HEK293 (cell line): ENCODE results near the gene RUNX1.

Experiments used
- BCL11A ChIP-seq: fragments of 450-650 bp; formaldehyde crosslinking; IDR thresholded peaks from 2 replicates; pipeline ENCODE4 v1.5.1; 2016; ENCODE audit warnings: low read depth, missing biosample characterization, missing genetic modification characterization
- IKZF3 ChIP-seq: fragments of 450-650 bp; IDR thresholded peaks from 2 replicates; pipeline ENCODE4 v1.5.0; 2018; ENCODE audit warnings: missing biosample characterization, mild to moderate bottlenecking, missing genetic modification characterization, moderate library complexity
- PRDM1 ChIP-seq: fragments of 450-650 bp; formaldehyde crosslinking; IDR thresholded peaks from 2 replicates; pipeline ENCODE4; 2016; ENCODE audit warnings: missing biosample characterization, missing genetic modification characterization
- ZBTB7A ChIP-seq: fragments of 450-650 bp; formaldehyde crosslinking; IDR thresholded peaks from 2 replicates; pipeline ENCODE4 v1.5.1; 2016; ENCODE audit warnings: low read depth, missing biosample characterization, missing genetic modification characterization
- ZFP3 ChIP-seq: fragments of 450-650 bp; formaldehyde crosslinking; IDR thresholded peaks from 2 replicates; pipeline ENCODE4 v1.5.1; 2016; ENCODE audit warnings: low read depth, missing biosample characterization, missing genetic modification characterization
- ZNF157 ChIP-seq: fragments of 450-650 bp; formaldehyde crosslinking; IDR thresholded peaks from 2 replicates; pipeline ENCODE4 v1.5.1; 2016; ENCODE audit warnings: missing biosample characterization, missing genetic modification characterization
- ZNF2 ChIP-seq: fragments of 450-650 bp; formaldehyde crosslinking; IDR thresholded peaks from 2 replicates; pipeline ENCODE4 v1.5.1; 2016; ENCODE audit warnings: missing biosample characterization, missing genetic modification characterization
- ZNF223 ChIP-seq: fragments of 450-650 bp; formaldehyde crosslinking; IDR thresholded peaks from 2 replicates; pipeline ENCODE4 v1.5.1; 2016; ENCODE audit warnings: missing biosample characterization, missing genetic modification characterization
- ZNF335 ChIP-seq: fragments of 450-650 bp; formaldehyde crosslinking; conservative IDR thresholded peaks from 2 replicates; pipeline ENCODE4 v1.5.1; 2016; ENCODE audit warnings: missing biosample characterization, missing genetic modification characterization
- ZNF366 ChIP-seq: fragments of 450-650 bp; formaldehyde crosslinking; conservative IDR thresholded peaks from 2 replicates; pipeline ENCODE4 v1.5.1; 2016; ENCODE audit warnings: missing biosample characterization, missing genetic modification characterization
- ZNF37A ChIP-seq: fragments of 450-650 bp; IDR thresholded peaks from 2 replicates; pipeline ENCODE4 v1.5.1; 2018; ENCODE audit warnings: missing biosample characterization, missing genetic modification characterization
- ZNF501 ChIP-seq: fragments of 450-650 bp; formaldehyde crosslinking; IDR thresholded peaks from 2 replicates; pipeline ENCODE4 v1.5.1; 2016; ENCODE audit warnings: missing biosample characterization, missing genetic modification characterization
- ZNF514 ChIP-seq: fragments of 450-650 bp; formaldehyde crosslinking; IDR thresholded peaks from 2 replicates; pipeline ENCODE4 v1.5.1; 2016; ENCODE audit warnings: missing biosample characterization, missing genetic modification characterization
- ZNF558 ChIP-seq: fragments of 450-650 bp; formaldehyde crosslinking; IDR thresholded peaks from 2 replicates; pipeline ENCODE4 v1.5.1; 2016; ENCODE audit warnings: missing biosample characterization, missing genetic modification characterization
- ZNF585B ChIP-seq: fragments of 450-650 bp; formaldehyde crosslinking; IDR thresholded peaks from 2 replicates; pipeline ENCODE4 v1.5.1; 2016; ENCODE audit warnings: missing biosample characterization, missing genetic modification characterization
- ZNF623 ChIP-seq: fragments of 450-650 bp; formaldehyde crosslinking; IDR thresholded peaks from 2 replicates; pipeline ENCODE4 v1.5.1; 2016; ENCODE audit warnings: missing biosample characterization, missing genetic modification characterization
- ZNF624 ChIP-seq: fragments of 450-650 bp; formaldehyde crosslinking; IDR thresholded peaks from 2 replicates; pipeline ENCODE4 v1.5.1; 2017; ENCODE audit warnings: missing biosample characterization, missing genetic modification characterization
- ZNF792 ChIP-seq: fragments of 450-650 bp; formaldehyde crosslinking; IDR thresholded peaks from 2 replicates; pipeline ENCODE4 v1.5.1; 2016; ENCODE audit warnings: missing biosample characterization, missing genetic modification characterization
- ZNF837 ChIP-seq: fragments of 450-650 bp; formaldehyde crosslinking; IDR thresholded peaks from 2 replicates; pipeline ENCODE4 v1.5.1; 2016; ENCODE audit warnings: missing biosample characterization, missing genetic modification characterization
- TF ChIP-seq, protein P1 (sequence below): fragments of 450-650 bp; formaldehyde crosslinking; IDR thresholded peaks from 2 replicates; pipeline ENCODE4 v1.5.1; 2016; ENCODE audit warnings: missing biosample characterization, missing genetic modification characterization
- TF ChIP-seq, protein P2 (sequence below): fragments of 450-650 bp; formaldehyde crosslinking; IDR thresholded peaks from 2 replicates; pipeline ENCODE4 v1.5.1; 2016; ENCODE audit warnings: missing biosample characterization, missing genetic modification characterization
- TF ChIP-seq, protein P3 (sequence below): fragments of 450-650 bp; formaldehyde crosslinking; IDR thresholded peaks from 2 replicates; pipeline ENCODE4 v1.5.1; 2016; ENCODE audit warnings: missing biosample characterization, missing genetic modification characterization
- TF ChIP-seq, protein P4 (sequence below): fragments of 450-650 bp; formaldehyde crosslinking; IDR thresholded peaks from 2 replicates; pipeline ENCODE4 v1.5.1; 2017; ENCODE audit warnings: missing biosample characterization, mild to moderate bottlenecking, missing genetic modification characterization, moderate library complexity
- TF ChIP-seq, protein P5 (sequence below): fragments of 450-650 bp; formaldehyde crosslinking; optimal IDR thresholded peaks from 2 replicates; pipeline ENCODE3; 2016; ENCODE audit warnings: missing biosample characterization, mild to moderate bottlenecking, missing genetic modification characterization
- TF ChIP-seq, protein P6 (sequence below): fragments of 450-650 bp; IDR thresholded peaks from 2 replicates; pipeline ENCODE4 v1.5.1; 2018; ENCODE audit warnings: missing biosample characterization, missing genetic modification characterization
- TF ChIP-seq, protein P7 (sequence below): fragments of 450-650 bp; formaldehyde crosslinking; IDR thresholded peaks from 2 replicates; pipeline ENCODE4 v1.5.1; 2016; ENCODE audit warnings: missing biosample characterization, missing genetic modification characterization

RUNX1 gene

DNA sequence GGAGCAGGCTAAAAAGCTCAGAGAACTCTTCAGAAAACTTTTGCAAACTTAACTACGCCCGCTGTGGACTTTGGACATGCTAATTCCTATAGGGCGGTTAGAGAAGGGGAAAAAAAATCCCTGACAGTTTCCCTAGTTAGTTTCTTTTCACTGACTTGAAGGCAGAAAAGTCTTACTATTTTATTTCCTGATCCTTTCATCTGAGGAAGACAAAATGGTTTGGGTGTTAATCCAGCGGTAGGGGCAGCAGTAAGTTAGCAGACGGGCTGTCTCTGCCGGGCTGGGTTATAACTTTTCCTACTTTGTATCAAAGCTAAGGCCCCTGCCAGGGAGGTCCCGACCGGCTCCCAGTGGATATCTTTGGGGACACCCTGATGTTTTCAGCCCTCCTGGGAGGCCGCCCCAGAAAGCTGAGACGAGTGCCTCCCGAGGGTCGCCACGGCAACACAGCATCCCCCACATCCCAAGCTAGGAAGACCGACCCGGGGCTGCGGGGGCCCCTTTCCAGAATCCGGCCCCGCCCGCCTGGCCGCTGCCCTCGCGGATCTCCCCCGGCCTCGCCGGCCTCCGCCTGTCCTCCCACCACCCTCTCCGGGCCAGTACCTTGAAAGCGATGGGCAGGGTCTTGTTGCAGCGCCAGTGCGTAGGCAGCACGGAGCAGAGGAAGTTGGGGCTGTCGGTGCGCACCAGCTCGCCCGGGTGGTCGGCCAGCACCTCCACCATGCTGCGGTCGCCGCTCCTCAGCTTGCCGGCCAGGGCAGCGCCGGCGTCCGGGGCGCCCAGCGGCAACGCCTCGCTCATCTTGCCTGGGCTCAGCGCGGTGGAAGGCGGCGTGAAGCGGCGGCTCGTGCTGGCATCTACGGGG is 162.6 kb downstream of the RUNX1 start (continued):
- TF ChIP-seq, protein P1, sequence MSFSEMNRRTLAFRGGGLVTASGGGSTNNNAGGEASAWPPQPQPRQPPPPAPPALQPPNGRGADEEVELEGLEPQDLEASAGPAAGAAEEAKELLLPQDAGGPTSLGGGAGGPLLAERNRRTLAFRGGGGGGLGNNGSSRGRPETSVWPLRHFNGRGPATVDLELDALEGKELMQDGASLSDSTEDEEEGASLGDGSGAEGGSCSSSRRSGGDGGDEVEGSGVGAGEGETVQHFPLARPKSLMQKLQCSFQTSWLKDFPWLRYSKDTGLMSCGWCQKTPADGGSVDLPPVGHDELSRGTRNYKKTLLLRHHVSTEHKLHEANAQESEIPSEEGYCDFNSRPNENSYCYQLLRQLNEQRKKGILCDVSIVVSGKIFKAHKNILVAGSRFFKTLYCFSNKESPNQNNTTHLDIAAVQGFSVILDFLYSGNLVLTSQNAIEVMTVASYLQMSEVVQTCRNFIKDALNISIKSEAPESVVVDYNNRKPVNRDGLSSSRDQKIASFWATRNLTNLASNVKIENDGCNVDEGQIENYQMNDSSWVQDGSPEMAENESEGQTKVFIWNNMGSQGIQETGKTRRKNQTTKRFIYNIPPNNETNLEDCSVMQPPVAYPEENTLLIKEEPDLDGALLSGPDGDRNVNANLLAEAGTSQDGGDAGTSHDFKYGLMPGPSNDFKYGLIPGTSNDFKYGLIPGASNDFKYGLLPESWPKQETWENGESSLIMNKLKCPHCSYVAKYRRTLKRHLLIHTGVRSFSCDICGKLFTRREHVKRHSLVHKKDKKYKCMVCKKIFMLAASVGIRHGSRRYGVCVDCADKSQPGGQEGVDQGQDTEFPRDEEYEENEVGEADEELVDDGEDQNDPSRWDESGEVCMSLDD (tag by site-specific recombination), result 0 out of 2 replicates have a peak, but pooled peaks have one; percentile 35
- TF ChIP-seq ZNF624 (tag by site-specific recombination) (no peak), ZNF157 (no peak), ZNF37A (no peak), ZFP3 (tag by site-specific recombination) (no peak), ZNF837 (tag by site-specific recombination) (no peak), ZNF623 (no peak), ZNF223 (tag by site-specific recombination) (no peak), IKZF3 (no peak), ZNF2 (tag by site-specific recombination) (0 out of 2 replicates have a peak, but pooled peaks have one; percentile 35), BCL11A (no peak), PRDM1 (tag by site-specific recombination) (peak; percentile 41; the same call in 1 of the 2 replicates), ZNF366 (tag by site-specific recombination) (peak; percentile 68), ZNF585B (tag by site-specific recombination) (peak; percentile 1; the same call in 1 of the 2 replicates), ZNF335 (peak; percentile 87; the same call in 1 of the 2 replicates), ZNF792 (no peak), ZNF501 (tag by site-specific recombination) (no peak), ZBTB7A (tag by site-specific recombination) (no peak), ZNF514 (tag by site-specific recombination) (no peak), ZNF558 (tag by site-specific recombination) (no peak)
- TF ChIP-seq, protein P2, sequence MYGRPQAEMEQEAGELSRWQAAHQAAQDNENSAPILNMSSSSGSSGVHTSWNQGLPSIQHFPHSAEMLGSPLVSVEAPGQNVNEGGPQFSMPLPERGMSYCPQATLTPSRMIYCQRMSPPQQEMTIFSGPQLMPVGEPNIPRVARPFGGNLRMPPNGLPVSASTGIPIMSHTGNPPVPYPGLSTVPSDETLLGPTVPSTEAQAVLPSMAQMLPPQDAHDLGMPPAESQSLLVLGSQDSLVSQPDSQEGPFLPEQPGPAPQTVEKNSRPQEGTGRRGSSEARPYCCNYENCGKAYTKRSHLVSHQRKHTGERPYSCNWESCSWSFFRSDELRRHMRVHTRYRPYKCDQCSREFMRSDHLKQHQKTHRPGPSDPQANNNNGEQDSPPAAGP (tag by site-specific recombination), result no peak
- TF ChIP-seq, protein P3, sequence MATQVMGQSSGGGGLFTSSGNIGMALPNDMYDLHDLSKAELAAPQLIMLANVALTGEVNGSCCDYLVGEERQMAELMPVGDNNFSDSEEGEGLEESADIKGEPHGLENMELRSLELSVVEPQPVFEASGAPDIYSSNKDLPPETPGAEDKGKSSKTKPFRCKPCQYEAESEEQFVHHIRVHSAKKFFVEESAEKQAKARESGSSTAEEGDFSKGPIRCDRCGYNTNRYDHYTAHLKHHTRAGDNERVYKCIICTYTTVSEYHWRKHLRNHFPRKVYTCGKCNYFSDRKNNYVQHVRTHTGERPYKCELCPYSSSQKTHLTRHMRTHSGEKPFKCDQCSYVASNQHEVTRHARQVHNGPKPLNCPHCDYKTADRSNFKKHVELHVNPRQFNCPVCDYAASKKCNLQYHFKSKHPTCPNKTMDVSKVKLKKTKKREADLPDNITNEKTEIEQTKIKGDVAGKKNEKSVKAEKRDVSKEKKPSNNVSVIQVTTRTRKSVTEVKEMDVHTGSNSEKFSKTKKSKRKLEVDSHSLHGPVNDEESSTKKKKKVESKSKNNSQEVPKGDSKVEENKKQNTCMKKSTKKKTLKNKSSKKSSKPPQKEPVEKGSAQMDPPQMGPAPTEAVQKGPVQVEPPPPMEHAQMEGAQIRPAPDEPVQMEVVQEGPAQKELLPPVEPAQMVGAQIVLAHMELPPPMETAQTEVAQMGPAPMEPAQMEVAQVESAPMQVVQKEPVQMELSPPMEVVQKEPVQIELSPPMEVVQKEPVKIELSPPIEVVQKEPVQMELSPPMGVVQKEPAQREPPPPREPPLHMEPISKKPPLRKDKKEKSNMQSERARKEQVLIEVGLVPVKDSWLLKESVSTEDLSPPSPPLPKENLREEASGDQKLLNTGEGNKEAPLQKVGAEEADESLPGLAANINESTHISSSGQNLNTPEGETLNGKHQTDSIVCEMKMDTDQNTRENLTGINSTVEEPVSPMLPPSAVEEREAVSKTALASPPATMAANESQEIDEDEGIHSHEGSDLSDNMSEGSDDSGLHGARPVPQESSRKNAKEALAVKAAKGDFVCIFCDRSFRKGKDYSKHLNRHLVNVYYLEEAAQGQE, result peak; percentile 11; the same call in 1 of the 2 replicates
- TF ChIP-seq, protein P4, sequence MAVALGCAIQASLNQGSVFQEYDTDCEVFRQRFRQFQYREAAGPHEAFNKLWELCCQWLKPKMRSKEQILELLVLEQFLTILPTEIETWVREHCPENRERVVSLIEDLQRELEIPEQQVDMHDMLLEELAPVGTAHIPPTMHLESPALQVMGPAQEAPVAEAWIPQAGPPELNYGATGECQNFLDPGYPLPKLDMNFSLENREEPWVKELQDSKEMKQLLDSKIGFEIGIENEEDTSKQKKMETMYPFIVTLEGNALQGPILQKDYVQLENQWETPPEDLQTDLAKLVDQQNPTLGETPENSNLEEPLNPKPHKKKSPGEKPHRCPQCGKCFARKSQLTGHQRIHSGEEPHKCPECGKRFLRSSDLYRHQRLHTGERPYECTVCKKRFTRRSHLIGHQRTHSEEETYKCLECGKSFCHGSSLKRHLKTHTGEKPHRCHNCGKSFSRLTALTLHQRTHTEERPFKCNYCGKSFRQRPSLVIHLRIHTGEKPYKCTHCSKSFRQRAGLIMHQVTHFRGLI, result peak; percentile 31; the same call in 1 of the 2 replicates
- TF ChIP-seq, protein P5, sequence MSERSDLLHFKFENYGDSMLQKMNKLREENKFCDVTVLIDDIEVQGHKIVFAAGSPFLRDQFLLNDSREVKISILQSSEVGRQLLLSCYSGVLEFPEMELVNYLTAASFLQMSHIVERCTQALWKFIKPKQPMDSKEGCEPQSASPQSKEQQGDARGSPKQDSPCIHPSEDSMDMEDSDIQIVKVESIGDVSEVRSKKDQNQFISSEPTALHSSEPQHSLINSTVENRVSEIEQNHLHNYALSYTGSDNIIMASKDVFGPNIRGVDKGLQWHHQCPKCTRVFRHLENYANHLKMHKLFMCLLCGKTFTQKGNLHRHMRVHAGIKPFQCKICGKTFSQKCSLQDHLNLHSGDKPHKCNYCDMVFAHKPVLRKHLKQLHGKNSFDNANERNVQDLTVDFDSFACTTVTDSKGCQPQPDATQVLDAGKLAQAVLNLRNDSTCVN, result peak; percentile 67
- TF ChIP-seq, protein P6, sequence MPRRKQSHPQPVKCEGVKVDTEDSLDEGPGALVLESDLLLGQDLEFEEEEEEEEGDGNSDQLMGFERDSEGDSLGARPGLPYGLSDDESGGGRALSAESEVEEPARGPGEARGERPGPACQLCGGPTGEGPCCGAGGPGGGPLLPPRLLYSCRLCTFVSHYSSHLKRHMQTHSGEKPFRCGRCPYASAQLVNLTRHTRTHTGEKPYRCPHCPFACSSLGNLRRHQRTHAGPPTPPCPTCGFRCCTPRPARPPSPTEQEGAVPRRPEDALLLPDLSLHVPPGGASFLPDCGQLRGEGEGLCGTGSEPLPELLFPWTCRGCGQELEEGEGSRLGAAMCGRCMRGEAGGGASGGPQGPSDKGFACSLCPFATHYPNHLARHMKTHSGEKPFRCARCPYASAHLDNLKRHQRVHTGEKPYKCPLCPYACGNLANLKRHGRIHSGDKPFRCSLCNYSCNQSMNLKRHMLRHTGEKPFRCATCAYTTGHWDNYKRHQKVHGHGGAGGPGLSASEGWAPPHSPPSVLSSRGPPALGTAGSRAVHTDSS, result no peak
- TF ChIP-seq, protein P7, sequence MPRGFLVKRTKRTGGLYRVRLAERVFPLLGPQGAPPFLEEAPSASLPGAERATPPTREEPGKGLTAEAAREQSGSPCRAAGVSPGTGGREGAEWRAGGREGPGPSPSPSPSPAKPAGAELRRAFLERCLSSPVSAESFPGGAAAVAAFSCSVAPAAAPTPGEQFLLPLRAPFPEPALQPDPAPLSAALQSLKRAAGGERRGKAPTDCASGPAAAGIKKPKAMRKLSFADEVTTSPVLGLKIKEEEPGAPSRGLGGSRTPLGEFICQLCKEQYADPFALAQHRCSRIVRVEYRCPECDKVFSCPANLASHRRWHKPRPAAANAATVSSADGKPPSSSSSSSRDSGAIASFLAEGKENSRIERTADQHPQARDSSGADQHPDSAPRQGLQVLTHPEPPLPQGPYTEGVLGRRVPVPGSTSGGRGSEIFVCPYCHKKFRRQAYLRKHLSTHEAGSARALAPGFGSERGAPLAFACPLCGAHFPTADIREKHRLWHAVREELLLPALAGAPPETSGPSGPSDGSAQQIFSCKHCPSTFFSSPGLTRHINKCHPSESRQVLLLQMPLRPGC (tag by site-specific recombination), result no peak
